ENCODE data around the gene TSEN15.
"Not testable (repeated sequence)": the region's sequence is repeated elsewhere in the genome, so short reads cannot be mapped to it uniquely, and the experiment has no call there.

Gene TSEN15

GRCh38 chr1:184053881-184054280 lies 2.4 kb downstream of the TSEN15 start:
- DNase-seq (ENCODE audit: low read depth in 3 of 3): no peak

GRCh38 chr1:184056921-184057555 lies 5.5 kb downstream of the TSEN15 start:
- no peak for DNase-seq (ENCODE audit: low read depth in 3 of 3)

- DNase-seq (ENCODE audit: low read depth in 3 of 3): no peak
These were observed 8.4 kb downstream of the TSEN15 start for GRCh38 chr1:184059887-184060286.

- no peak for DNase-seq (ENCODE audit: low read depth in 3 of 3)
These were observed 8.8 kb downstream of the TSEN15 start for GRCh38 chr1:184060316-184060715.

- DNase-seq (ENCODE audit: low read depth in 3 of 3): no peak
These were observed 10.0 kb downstream of the TSEN15 start for GRCh38 chr1:184061396-184062003.

GRCh38 chr1:184062640-184063286 lies 11.2 kb downstream of the TSEN15 start:
- no peak for DNase-seq (ENCODE audit: low read depth in 3 of 3)

- DNase-seq (ENCODE audit: low read depth in 3 of 3): no peak
These were observed 14.0 kb downstream of the TSEN15 start for GRCh38 chr1:184065559-184065958.

- no peak for DNase-seq (ENCODE audit: low read depth in 3 of 3)
These were observed 16.8 kb downstream of the TSEN15 start for GRCh38 chr1:184068354-184068753.

- no peak for DNase-seq (ENCODE audit: low read depth in 3 of 3)
These were observed 18.1 kb downstream of the TSEN15 start for GRCh38 chr1:184069675-184070074.

GRCh38 chr1:184072376-184072775 lies 20.8 kb downstream of the TSEN15 start:
- DNase-seq (ENCODE audit: low read depth in 3 of 3): no peak

GRCh38 chr1:184074383-184074782 lies 22.9 kb downstream of the TSEN15 start:
- no peak for DNase-seq (ENCODE audit: low read depth in 3 of 3)

- DNase-seq (ENCODE audit: low read depth in 3 of 3): no peak
These were observed 23.8 kb downstream of the TSEN15 start for GRCh38 chr1:184075055-184076029.

GRCh38 chr1:184078564-184079249 lies 27.2 kb downstream of the TSEN15 start:
- DNase-seq (ENCODE audit: low read depth in 3 of 3): no peak

- no peak for DNase-seq (ENCODE audit: low read depth in 3 of 3)
These were observed 28.8 kb downstream of the TSEN15 start for GRCh38 chr1:184080309-184080708.

GRCh38 chr1:184082541-184083415 lies 31.2 kb downstream of the TSEN15 start:
- no peak for DNase-seq (ENCODE audit: low read depth in 3 of 3)

GRCh38 chr1:184085667-184086066 lies 34.1 kb downstream of the TSEN15 start:
- no peak for DNase-seq (ENCODE audit: low read depth in 3 of 3)

GRCh38 chr1:184088037-184088436 lies 36.5 kb downstream of the TSEN15 start:
- no peak for DNase-seq (ENCODE audit: low read depth in 3 of 3)

GRCh38 chr1:184093071-184093470 lies 41.5 kb downstream of the TSEN15 start:
- no peak for DNase-seq (ENCODE audit: low read depth in 3 of 3)

GRCh38 chr1:184096005-184096404 lies 44.5 kb downstream of the TSEN15 start:
- no peak for DNase-seq (ENCODE audit: low read depth in 3 of 3)

GRCh38 chr1:184096580-184096979 lies 45.0 kb downstream of the TSEN15 start:
- DNase-seq (ENCODE audit: low read depth in 3 of 3): not testable (repeated sequence)
